ENCODE results near the gene RGR. TPM values are rescaled to one million over a fixed set of nuclear protein-coding genes. Genes with fewer than 3 reads are reported as not detected.

RGR gene
- total RNA-seq, 4 donors from 2014 or later, result not detected

- H3K4me3 ChIP-seq, result no peak overlapping the region
- H3K9me3 ChIP-seq, result no peaks in the 10 kb centered on the region
- DNase-seq (ENCODE audit: low spot score in 2 of 2), result peak in 1 of 2 donors; percentile 21
- 79% methylated on average over 4 of the region's 4 CpGs for WGBS
- TF ChIP-seq POLR2AphosphoS5 (IDR thresholded peaks at IDR 0.05) (no peak), CTCF (IDR thresholded peaks at IDR 0.05) (no peak), EP300 (IDR thresholded peaks at IDR 0.05) (no peak), POLR2A (IDR thresholded peaks at IDR 0.05) (no peak)
- no peaks in the 10 kb centered on the region for H3K36me3 ChIP-seq
- peaks cover 4% of the 10 kb centered on the region for H3K4me1 ChIP-seq
- H3K27me3 ChIP-seq, result peaks cover 4% of the 10 kb centered on the region
- H3K27ac ChIP-seq, result no peak overlapping the region
Observed at GRCh38 chr10:84227810-84228209, 17.0 kb upstream of the RGR start.

- no peak for TF ChIP-seq CTCF (IDR thresholded peaks at IDR 0.05)
- TF ChIP-seq EP300 (IDR thresholded peaks at IDR 0.05), result no peak
- no peak for TF ChIP-seq POLR2A (IDR thresholded peaks at IDR 0.05)
- Histone ChIP-seq H3K36me3 (no peaks in the 10 kb centered on the region), H3K27ac (no peak overlapping the region), H3K9me3 (no peaks in the 10 kb centered on the region), H3K27me3 (peaks cover under 1% of the 10 kb centered on the region), H3K4me3 (no peak overlapping the region), H3K4me1 (peaks cover 4% of the 10 kb centered on the region)
- 33% methylated on average over 1 of the region's 1 CpG for WGBS
- peak in 1 of 2 donors; percentile 60 for DNase-seq (ENCODE audit: low spot score in 2 of 2)
Observed at GRCh38 chr10:84230359-84230758, 14.5 kb upstream of the RGR start.

GRCh38 chr10:84232376-84232775 is 12.5 kb upstream of the RGR start:
- WGBS, result 94% methylated on average over 9 of the region's 10 CpGs
- Histone ChIP-seq H3K36me3 (no peaks in the 10 kb centered on the region), H3K9me3 (no peaks in the 10 kb centered on the region), H3K4me3 (no peak overlapping the region), H3K4me1 (peaks cover 4% of the 10 kb centered on the region), H3K27me3 (peaks cover 15% of the 10 kb centered on the region), H3K27ac (no peak overlapping the region)
- no peak for TF ChIP-seq POLR2A (IDR thresholded peaks at IDR 0.05)
- no peak for TF ChIP-seq POLR2AphosphoS5 (IDR thresholded peaks at IDR 0.05)
- no peak for TF ChIP-seq EP300 (IDR thresholded peaks at IDR 0.05)
- no peak for TF ChIP-seq CTCF (IDR thresholded peaks at IDR 0.05)
- DNase-seq (ENCODE audit: low spot score in 2 of 2), result peak in 1 of 2 donors; percentile 74

GRCh38 chr10:84233940-84234339 is 10.9 kb upstream of the RGR start:
- no peak for TF ChIP-seq POLR2A (IDR thresholded peaks at IDR 0.05)
- no peak for TF ChIP-seq EP300 (IDR thresholded peaks at IDR 0.05)
- TF ChIP-seq POLR2AphosphoS5 (IDR thresholded peaks at IDR 0.05), result no peak
- TF ChIP-seq CTCF (IDR thresholded peaks at IDR 0.05), result no peak
- no peaks in the 10 kb centered on the region for H3K36me3 ChIP-seq
- H3K27me3 ChIP-seq, result peaks cover 24% of the 10 kb centered on the region
- H3K4me1 ChIP-seq, result peaks cover 4% of the 10 kb centered on the region
- no peak overlapping the region for H3K27ac ChIP-seq
- peak in 1 of 2 donors; percentile 55 for DNase-seq (ENCODE audit: low spot score in 2 of 2)
- H3K4me3 ChIP-seq, result no peak overlapping the region
- no peaks in the 10 kb centered on the region for H3K9me3 ChIP-seq
- WGBS, result 81% methylated on average over 4 of the region's 4 CpGs

GRCh38 chr10:84234479-84234878 is 10.4 kb upstream of the RGR start:
- WGBS, result 89% methylated on average over 4 of the region's 4 CpGs
- Histone ChIP-seq H3K9me3 (no peaks in the 10 kb centered on the region), H3K27me3 (peaks cover 24% of the 10 kb centered on the region), H3K27ac (no peak overlapping the region), H3K36me3 (no peaks in the 10 kb centered on the region), H3K4me1 (peaks cover 4% of the 10 kb centered on the region), H3K4me3 (no peak overlapping the region)
- TF ChIP-seq POLR2AphosphoS5 (IDR thresholded peaks at IDR 0.05) (no peak), CTCF (IDR thresholded peaks at IDR 0.05) (no peak), EP300 (IDR thresholded peaks at IDR 0.05) (no peak)
- peak in 1 of 2 donors; percentile 23 for DNase-seq (ENCODE audit: low spot score in 2 of 2)

Measured in suprapubic skin (tissue), 4 donors.